Trophoblast cell (in vitro differentiated cells and primary cell): ENCODE measurements around the gene CAMK1D.

Source experiments
- DNase-seq, 2 donors: peaks; one replicate each; pipeline ENCODE4 v3.0.0-alpha.2; 2016
- H2AFZ ChIP-seq: 2 replicates; pipeline ENCODE4 v1.6.1; 2013; ENCODE audit warnings: low read length, moderate library complexity, mild to moderate bottlenecking; ENCODE audit not compliant: insufficient read depth, poor library complexity
- H2AK5ac ChIP-seq: 2 replicates; pipeline ENCODE4 v1.6.1; 2013; ENCODE audit warnings: mild to moderate bottlenecking, low read length
- H2BK120ac ChIP-seq: 2 replicates; pipeline ENCODE4 v1.6.1; 2013; ENCODE audit warnings: low read length, mild to moderate bottlenecking, moderate library complexity; ENCODE audit not compliant: insufficient read depth, poor library complexity
- H2BK12ac ChIP-seq: 2 replicates; pipeline ENCODE4 v1.6.1; 2013; ENCODE audit warnings: mild to moderate bottlenecking, low read length, moderate library complexity
- H2BK5ac ChIP-seq: 2 replicates; pipeline ENCODE4 v1.6.1; 2013; ENCODE audit warnings: low read length, low read depth, moderate library complexity, mild to moderate bottlenecking; ENCODE audit not compliant: poor library complexity
- H3K14ac ChIP-seq: 2 replicates; pipeline ENCODE4 v1.6.1; 2013; ENCODE audit warnings: mild to moderate bottlenecking, low read length
- H3K18ac ChIP-seq: 2 replicates; pipeline ENCODE4 v1.6.1; 2013; ENCODE audit warnings: mild to moderate bottlenecking, low read length
- H3K23ac ChIP-seq: 2 replicates; pipeline ENCODE4 v1.6.1; 2013; ENCODE audit warnings: low read length
- H3K27ac ChIP-seq: 2 replicates; pipeline ENCODE4 v1.5.1; 2013; ENCODE audit warnings: low read depth, mild to moderate bottlenecking, inconsistent platforms, low read length, moderate library complexity
- H3K27me3 ChIP-seq: 2 replicates; pipeline ENCODE4 v1.6.1; 2013; ENCODE audit warnings: inconsistent platforms, mild to moderate bottlenecking, low read length, moderate library complexity; ENCODE audit not compliant: insufficient read depth
- H3K36me3 ChIP-seq, 2 experiments: 1 replicate in 1 of 2; 2 replicates in 1 of 2; pipeline ENCODE4 v1.6.1; 2013; ENCODE audit warnings: low read length in 2 of 2, mild to moderate bottlenecking in 2 of 2, moderate library complexity in 1 of 2; ENCODE audit not compliant: insufficient read depth in 2 of 2, control insufficient read depth in 1 of 2
- H3K4ac ChIP-seq: 2 replicates; pipeline ENCODE4 v1.6.1; 2013; ENCODE audit warnings: low read depth, mild to moderate bottlenecking, low read length, moderate library complexity
- H3K4me1 ChIP-seq, 2 experiments: 1 replicate in 1 of 2; 2 replicates in 1 of 2; pipeline ENCODE4 v1.6.1; 2013; ENCODE audit warnings: low read length in 2 of 2, mild to moderate bottlenecking in 2 of 2, moderate library complexity in 1 of 2; ENCODE audit not compliant: insufficient read depth in 2 of 2, control insufficient read depth in 1 of 2
- H3K4me2 ChIP-seq: 2 replicates; pipeline ENCODE4 v1.6.1; 2013; ENCODE audit warnings: inconsistent platforms, mild to moderate bottlenecking, low read length, moderate library complexity
- H3K4me3 ChIP-seq: 2 replicates; pipeline ENCODE4 v1.5.1; 2013; ENCODE audit warnings: mild to moderate bottlenecking, low read depth, low read length, inconsistent platforms
- H3K79me1 ChIP-seq: one replicate; pipeline ENCODE4 v1.6.1; 2013; ENCODE audit warnings: low read length
- H3K79me2 ChIP-seq: 2 replicates; pipeline ENCODE4 v1.6.1; 2013; ENCODE audit warnings: low read length, mild to moderate bottlenecking; ENCODE audit not compliant: control insufficient read depth, insufficient read depth, poor library complexity
- H3K9ac ChIP-seq: 2 replicates; pipeline ENCODE4 v1.6.1; 2013; ENCODE audit warnings: mild to moderate bottlenecking, low read length
- H3K9me3 ChIP-seq: 2 replicates; pipeline ENCODE4 v1.6.1; 2013; ENCODE audit warnings: low read depth, mild to moderate bottlenecking, control low read depth, inconsistent platforms, low read length; ENCODE audit not compliant: insufficient read depth
- H4K12ac ChIP-seq: 2 replicates; pipeline ENCODE4 v1.6.1; 2013; ENCODE audit warnings: low read depth, mild to moderate bottlenecking, low read length, moderate library complexity
- H4K8ac ChIP-seq: 2 replicates; pipeline ENCODE4 v1.6.1; 2013; ENCODE audit warnings: low read depth, mild to moderate bottlenecking, low read length, moderate library complexity
- H4K91ac ChIP-seq: one replicate; pipeline ENCODE4 v1.6.1; 2013; ENCODE audit warnings: low read depth, mild to moderate bottlenecking, low read length, moderate library complexity
- WGBS: extraction: QIAGEN DNeasy Blood & Tissue Kit; methylation state at CpG from one replicate; pipeline ENCODE4 v1.1.7; 2013; ENCODE audit warnings: missing lambda C conversion rate; ENCODE audit not compliant: insufficient read length, insufficient coverage; ENCODE audit errors: extremely low coverage; 5-methylcytosine and 5-hydroxymethylcytosine counted together

Gene CAMK1D

GRCh38 chr10:12568391-12569009 is 219.2 kb downstream of the CAMK1D start:
- H3K79me2 ChIP-seq = no peaks in the 10 kb centered on the region
- no CpG with 5 or more reads among the region's 7 CpGs for WGBS
- H3K18ac ChIP-seq = no peak overlapping the region

GRCh38 chr10:12572281-12572680 is 222.9 kb downstream of the CAMK1D start:
- no peak overlapping the region for H3K4ac ChIP-seq
- no peaks in the 10 kb centered on the region for H3K4me1 ChIP-seq
- H3K27ac ChIP-seq = no peak overlapping the region
- H3K36me3 ChIP-seq = no peaks in the 10 kb centered on the region
- H3K9ac ChIP-seq = no peak overlapping the region
- no peak for DNase-seq
- H2AFZ ChIP-seq = no peak overlapping the region
- no peak overlapping the region for H2BK12ac ChIP-seq
- H3K27me3 ChIP-seq = no peaks in the 10 kb centered on the region
- H3K14ac ChIP-seq = no peak overlapping the region
- no peak overlapping the region for H2BK5ac ChIP-seq
- no peak overlapping the region for H3K4me2 ChIP-seq
- H3K9me3 ChIP-seq = peaks cover 8% of the 10 kb centered on the region
- H4K8ac ChIP-seq = no peak overlapping the region
- H3K18ac ChIP-seq = no peak overlapping the region
- H3K23ac ChIP-seq = no peak overlapping the region
- no peaks in the 10 kb centered on the region for H3K79me2 ChIP-seq
- no peak overlapping the region for H4K12ac ChIP-seq
- H2BK120ac ChIP-seq = no peak overlapping the region
- H3K4me3 ChIP-seq = no peak overlapping the region
- no CpG with 5 or more reads among the region's 3 CpGs for WGBS
- no peak overlapping the region for H4K91ac ChIP-seq
- H2AK5ac ChIP-seq = no peak overlapping the region
- H3K79me1 ChIP-seq = no peaks in the 10 kb centered on the region

More at GRCh38 chr10:12568391-12569009, 219.2 kb downstream of the CAMK1D start:
- H3K4me1 ChIP-seq = no peaks in the 10 kb centered on the region
- no peaks in the 10 kb centered on the region for H3K9me3 ChIP-seq
- H3K36me3 ChIP-seq = no peaks in the 10 kb centered on the region
- no peaks in the 10 kb centered on the region for H3K27me3 ChIP-seq
- no peak for DNase-seq
- no peak overlapping the region for H3K9ac ChIP-seq
- H3K4me2 ChIP-seq = no peak overlapping the region
- no peak overlapping the region for H2BK5ac ChIP-seq
- H3K4me3 ChIP-seq = no peak overlapping the region
- H4K91ac ChIP-seq = no peak overlapping the region
- no peak overlapping the region for H3K14ac ChIP-seq
- H4K12ac ChIP-seq = no peak overlapping the region
- H3K4ac ChIP-seq = no peak overlapping the region
- H3K79me1 ChIP-seq = no peaks in the 10 kb centered on the region
- no peak overlapping the region for H3K23ac ChIP-seq
- no peak overlapping the region for H3K27ac ChIP-seq
- no peak overlapping the region for H2BK120ac ChIP-seq
- H4K8ac ChIP-seq = no peak overlapping the region
- no peak overlapping the region for H2AFZ ChIP-seq
- H2AK5ac ChIP-seq = no peak overlapping the region
- H2BK12ac ChIP-seq = no peak overlapping the region

- no CpG with 5 or more reads among the region's 7 CpGs for WGBS
- Histone ChIP-seq H3K27ac (no peak overlapping the region), H3K36me3 (no peaks in the 10 kb centered on the region), H3K18ac (no peak overlapping the region), H3K4me2 (no peak overlapping the region), H3K27me3 (no peaks in the 10 kb centered on the region), H2BK120ac (no peak overlapping the region), H3K23ac (no peak overlapping the region), H2BK5ac (no peak overlapping the region), H4K91ac (no peak overlapping the region), H3K4ac (no peak overlapping the region), H3K9ac (no peak overlapping the region), H3K79me1 (no peaks in the 10 kb centered on the region), H3K4me3 (no peak overlapping the region), H3K79me2 (no peaks in the 10 kb centered on the region), H2BK12ac (no peak overlapping the region), H3K14ac (no peak overlapping the region), H4K12ac (no peak overlapping the region), H2AFZ (no peak overlapping the region), H2AK5ac (no peak overlapping the region), H3K9me3 (peaks cover 8% of the 10 kb centered on the region), H3K4me1 (no peaks in the 10 kb centered on the region), H4K8ac (no peak overlapping the region)
- no peak for DNase-seq
Measured at GRCh38 chr10:12577610-12578009, 228.3 kb downstream of the CAMK1D start.

- no peak overlapping the region for H3K14ac ChIP-seq
- H3K4me1 ChIP-seq = no peaks in the 10 kb centered on the region
- H2BK12ac ChIP-seq = no peak overlapping the region
- no peak overlapping the region for H3K18ac ChIP-seq
- no peaks in the 10 kb centered on the region for H3K27me3 ChIP-seq
- H3K4me2 ChIP-seq = no peak overlapping the region
- H4K12ac ChIP-seq = no peak overlapping the region
- H4K91ac ChIP-seq = no peak overlapping the region
- H3K27ac ChIP-seq = no peak overlapping the region
- H2AK5ac ChIP-seq = no peak overlapping the region
- no peaks in the 10 kb centered on the region for H3K79me2 ChIP-seq
- H3K9me3 ChIP-seq = peaks cover 8% of the 10 kb centered on the region
- H2BK5ac ChIP-seq = no peak overlapping the region
- no peak overlapping the region for H2AFZ ChIP-seq
- H3K4ac ChIP-seq = no peak overlapping the region
- H3K9ac ChIP-seq = no peak overlapping the region
- H3K23ac ChIP-seq = no peak overlapping the region
- no peak overlapping the region for H2BK120ac ChIP-seq
- WGBS = no CpG with 5 or more reads among the region's 7 CpGs
- no peaks in the 10 kb centered on the region for H3K79me1 ChIP-seq
- H4K8ac ChIP-seq = no peak overlapping the region
- no peaks in the 10 kb centered on the region for H3K36me3 ChIP-seq
- H3K4me3 ChIP-seq = no peak overlapping the region
- DNase-seq = no peak
Measured at GRCh38 chr10:12579954-12580858, 230.9 kb downstream of the CAMK1D start.
